ENCODE data around the gene KCNJ6.
"Not testable (repeated sequence)": the region's sequence is repeated elsewhere in the genome, so short reads cannot be mapped to it uniquely, and the experiment has no call there.

Gene KCNJ6

GRCh38 chr21:37766129-37766528, 150.1 kb downstream of the KCNJ6 start:
- H3K36me3 ChIP-seq (ENCODE audit: low read depth): no peaks in the 10 kb centered on the region
- ATAC-seq (ENCODE audit: low read depth): no peak
- no peak for DNase-seq (ENCODE audit: low spot score)
- H3K4me3 ChIP-seq (ENCODE audit: severe bottlenecking): no peak overlapping the region
- no peaks in the 10 kb centered on the region for H3K27me3 ChIP-seq (ENCODE audit: insufficient read depth, poor library complexity, severe bottlenecking)
- no peak for TF ChIP-seq CTCF (IDR thresholded peaks at IDR 0.05; ENCODE audit: poor library complexity, severe bottlenecking)
- H3K9me3 ChIP-seq (ENCODE audit: severe bottlenecking): no peaks in the 10 kb centered on the region
- no peak overlapping the region for H3K27ac ChIP-seq (ENCODE audit: poor library complexity, severe bottlenecking)
- peaks cover 36% of the 10 kb centered on the region for H3K4me1 ChIP-seq (ENCODE audit: insufficient read depth, poor library complexity, severe bottlenecking)

GRCh38 chr21:37765221-37765900, 150.9 kb downstream of the KCNJ6 start:
- H3K9me3 ChIP-seq (ENCODE audit: severe bottlenecking): no peaks in the 10 kb centered on the region
- no peak overlapping the region for H3K4me3 ChIP-seq (ENCODE audit: severe bottlenecking)
- peaks cover 30% of the 10 kb centered on the region for H3K4me1 ChIP-seq (ENCODE audit: insufficient read depth, poor library complexity, severe bottlenecking)
- H3K36me3 ChIP-seq (ENCODE audit: low read depth): no peaks in the 10 kb centered on the region
- peak overlapping the region; percentile 52 for H3K27ac ChIP-seq (ENCODE audit: poor library complexity, severe bottlenecking)
- DNase-seq (ENCODE audit: low spot score) (no peak), ATAC-seq (ENCODE audit: low read depth) (peak; percentile 67)
- TF ChIP-seq CTCF (IDR thresholded peaks at IDR 0.05; ENCODE audit: poor library complexity, severe bottlenecking): no peak
- H3K27me3 ChIP-seq (ENCODE audit: insufficient read depth, poor library complexity, severe bottlenecking): no peaks in the 10 kb centered on the region

GRCh38 chr21:37764691-37765090, 151.6 kb downstream of the KCNJ6 start:
- DNase-seq (ENCODE audit: low spot score) (no peak), ATAC-seq (ENCODE audit: low read depth) (no peak)
- no peaks in the 10 kb centered on the region for H3K36me3 ChIP-seq (ENCODE audit: low read depth)
- TF ChIP-seq CTCF (IDR thresholded peaks at IDR 0.05; ENCODE audit: poor library complexity, severe bottlenecking): no peak
- no peak overlapping the region for H3K4me3 ChIP-seq (ENCODE audit: severe bottlenecking)
- H3K27ac ChIP-seq (ENCODE audit: poor library complexity, severe bottlenecking): peak overlapping the region; percentile 52
- no peaks in the 10 kb centered on the region for H3K9me3 ChIP-seq (ENCODE audit: severe bottlenecking)
- peaks cover 29% of the 10 kb centered on the region for H3K4me1 ChIP-seq (ENCODE audit: insufficient read depth, poor library complexity, severe bottlenecking)
- no peaks in the 10 kb centered on the region for H3K27me3 ChIP-seq (ENCODE audit: insufficient read depth, poor library complexity, severe bottlenecking)

GRCh38 chr21:37763298-37763697, 153.0 kb downstream of the KCNJ6 start:
- H3K9me3 ChIP-seq (ENCODE audit: severe bottlenecking): no peaks in the 10 kb centered on the region
- peaks cover 29% of the 10 kb centered on the region for H3K4me1 ChIP-seq (ENCODE audit: insufficient read depth, poor library complexity, severe bottlenecking)
- H3K36me3 ChIP-seq (ENCODE audit: low read depth): no peaks in the 10 kb centered on the region
- H3K27ac ChIP-seq (ENCODE audit: poor library complexity, severe bottlenecking): no peak overlapping the region
- H3K4me3 ChIP-seq (ENCODE audit: severe bottlenecking): no peak overlapping the region
- ATAC-seq (ENCODE audit: low read depth): no peak
- no peak for TF ChIP-seq CTCF (IDR thresholded peaks at IDR 0.05; ENCODE audit: poor library complexity, severe bottlenecking)
- no peaks in the 10 kb centered on the region for H3K27me3 ChIP-seq (ENCODE audit: insufficient read depth, poor library complexity, severe bottlenecking)
- DNase-seq (ENCODE audit: low spot score): no peak

- no peaks in the 10 kb centered on the region for H3K36me3 ChIP-seq (ENCODE audit: low read depth)
- no peak for DNase-seq (ENCODE audit: low spot score)
- ATAC-seq (ENCODE audit: low read depth): no peak
- no peak overlapping the region for H3K27ac ChIP-seq (ENCODE audit: poor library complexity, severe bottlenecking)
- H3K27me3 ChIP-seq (ENCODE audit: insufficient read depth, poor library complexity, severe bottlenecking): no peaks in the 10 kb centered on the region
- H3K4me3 ChIP-seq (ENCODE audit: severe bottlenecking): no peak overlapping the region
- TF ChIP-seq CTCF (IDR thresholded peaks at IDR 0.05; ENCODE audit: poor library complexity, severe bottlenecking): no peak
- peaks cover 26% of the 10 kb centered on the region for H3K4me1 ChIP-seq (ENCODE audit: insufficient read depth, poor library complexity, severe bottlenecking)
- no peaks in the 10 kb centered on the region for H3K9me3 ChIP-seq (ENCODE audit: severe bottlenecking)
These were observed 153.7 kb downstream of the KCNJ6 start for GRCh38 chr21:37762606-37763005.

- H3K4me1 ChIP-seq (ENCODE audit: insufficient read depth, poor library complexity, severe bottlenecking): peaks cover 26% of the 10 kb centered on the region
- not testable (repeated sequence) for H3K27ac ChIP-seq (ENCODE audit: poor library complexity, severe bottlenecking); H3K36me3 ChIP-seq (ENCODE audit: low read depth); DNase-seq (ENCODE audit: low spot score); H3K27me3 ChIP-seq (ENCODE audit: insufficient read depth, poor library complexity, severe bottlenecking); H3K9me3 ChIP-seq (ENCODE audit: severe bottlenecking); H3K4me3 ChIP-seq (ENCODE audit: severe bottlenecking); ATAC-seq (ENCODE audit: low read depth)
These were observed 154.9 kb downstream of the KCNJ6 start for GRCh38 chr21:37761406-37761805.

Measured in RWPE2 (cell line).